ENCODE data around the gene PLCXD1. TPM values are rescaled to one million over a fixed set of nuclear protein-coding genes. Genes with fewer than 3 reads are reported as not detected.

Gene PLCXD1
- total and polyA plus RNA-seq, 2 experiments from 2014 or later, result 22.0 to 40.1 TPM

GRCh38 chrX:292900-293897, 12.0 kb downstream of the PLCXD1 start:
- no peaks in the 10 kb centered on the region for H3K9me2 ChIP-seq (replicated peaks; ENCODE audit: insufficient read depth)
- TF ChIP-seq, protein P1, sequence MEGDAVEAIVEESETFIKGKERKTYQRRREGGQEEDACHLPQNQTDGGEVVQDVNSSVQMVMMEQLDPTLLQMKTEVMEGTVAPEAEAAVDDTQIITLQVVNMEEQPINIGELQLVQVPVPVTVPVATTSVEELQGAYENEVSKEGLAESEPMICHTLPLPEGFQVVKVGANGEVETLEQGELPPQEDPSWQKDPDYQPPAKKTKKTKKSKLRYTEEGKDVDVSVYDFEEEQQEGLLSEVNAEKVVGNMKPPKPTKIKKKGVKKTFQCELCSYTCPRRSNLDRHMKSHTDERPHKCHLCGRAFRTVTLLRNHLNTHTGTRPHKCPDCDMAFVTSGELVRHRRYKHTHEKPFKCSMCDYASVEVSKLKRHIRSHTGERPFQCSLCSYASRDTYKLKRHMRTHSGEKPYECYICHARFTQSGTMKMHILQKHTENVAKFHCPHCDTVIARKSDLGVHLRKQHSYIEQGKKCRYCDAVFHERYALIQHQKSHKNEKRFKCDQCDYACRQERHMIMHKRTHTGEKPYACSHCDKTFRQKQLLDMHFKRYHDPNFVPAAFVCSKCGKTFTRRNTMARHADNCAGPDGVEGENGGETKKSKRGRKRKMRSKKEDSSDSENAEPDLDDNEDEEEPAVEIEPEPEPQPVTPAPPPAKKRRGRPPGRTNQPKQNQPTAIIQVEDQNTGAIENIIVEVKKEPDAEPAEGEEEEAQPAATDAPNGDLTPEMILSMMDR (IDR thresholded peaks at IDR 0.05; ENCODE audit: poor library complexity), result no peak
- TF ChIP-seq EZH2phosphoT487 (IDR thresholded peaks at IDR 0.05; ENCODE audit: low read depth, severe bottlenecking, unreplicated experiment) (no peak), EZH2 (IDR thresholded peaks at IDR 0.05; ENCODE audit: borderline replicate concordance) (no peak)
- no peak for DNase-seq (ENCODE audit: low spot score)
- no peaks in the 10 kb centered on the region for H3K9me3 ChIP-seq (ENCODE audit: low read depth)
- H3K79me2 ChIP-seq, result no peaks in the 10 kb centered on the region
- H3K4me3 ChIP-seq, result no peak overlapping the region
- no peaks in the 10 kb centered on the region for H3K36me3 ChIP-seq (replicated peaks; ENCODE audit: insufficient read depth, low read depth)
- no peak overlapping the region for H2AFZ ChIP-seq
- no peaks in the 10 kb centered on the region for H3K27me3 ChIP-seq
- no peaks in the 10 kb centered on the region for H3K4me1 ChIP-seq (ENCODE audit: insufficient read depth)
- H4K20me1 ChIP-seq (ENCODE audit: insufficient read depth, poor library complexity, severe bottlenecking), result no peaks in the 10 kb centered on the region
- 95% methylated on average over 46 of the region's 47 CpGs for whole genome bisulfite sequencing (ENCODE audit: low lambda C conversion rate, missing lambda C conversion rate)
- no peak overlapping the region for H3K4me2 ChIP-seq
- H3K27ac ChIP-seq, result no peak overlapping the region

GRCh38 chrX:295136-295535, 14.0 kb downstream of the PLCXD1 start:
- no peak overlapping the region for H3K4me3 ChIP-seq
- no peaks in the 10 kb centered on the region for H3K27me3 ChIP-seq
- no peak overlapping the region for H3K4me2 ChIP-seq
- H2AFZ ChIP-seq, result no peak overlapping the region
- H3K9me2 ChIP-seq (replicated peaks; ENCODE audit: insufficient read depth), result no peaks in the 10 kb centered on the region
- no peak for DNase-seq (ENCODE audit: low spot score)
- H3K79me2 ChIP-seq, result no peaks in the 10 kb centered on the region
- 96% methylated on average over 20 of the region's 21 CpGs for WGBS (ENCODE audit: low lambda C conversion rate, missing lambda C conversion rate)
- H3K4me1 ChIP-seq (ENCODE audit: insufficient read depth), result no peaks in the 10 kb centered on the region
- no peaks in the 10 kb centered on the region for H3K9me3 ChIP-seq (ENCODE audit: low read depth)
- H4K20me1 ChIP-seq (ENCODE audit: insufficient read depth, poor library complexity, severe bottlenecking), result no peaks in the 10 kb centered on the region
- TF ChIP-seq EZH2phosphoT487 (IDR thresholded peaks at IDR 0.05; ENCODE audit: low read depth, severe bottlenecking, unreplicated experiment) (no peak), EZH2 (IDR thresholded peaks at IDR 0.05; ENCODE audit: borderline replicate concordance) (no peak)
- TF ChIP-seq, protein P1 (IDR thresholded peaks at IDR 0.05; ENCODE audit: poor library complexity), result no peak
- no peaks in the 10 kb centered on the region for H3K36me3 ChIP-seq (replicated peaks; ENCODE audit: insufficient read depth, low read depth)
- no peak overlapping the region for H3K27ac ChIP-seq

DNA sequence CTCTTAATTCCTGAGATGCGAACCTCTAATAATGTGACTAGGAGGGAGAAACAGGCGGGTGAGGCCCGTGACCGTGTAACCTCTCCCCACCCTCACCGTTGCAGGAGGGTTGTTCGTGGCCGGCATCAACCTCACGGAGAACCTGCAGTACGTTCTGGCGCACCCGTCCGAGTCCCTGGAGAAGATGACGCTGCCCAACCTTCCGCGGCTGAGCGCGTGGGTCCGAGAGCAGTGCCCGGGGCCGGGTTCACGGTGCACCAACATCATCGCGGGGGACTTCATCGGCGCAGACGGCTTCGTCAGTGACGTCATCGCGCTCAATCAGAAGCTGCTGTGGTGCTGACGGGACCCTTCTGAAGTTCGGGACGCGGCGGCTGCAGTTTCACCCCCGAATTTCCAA, 17.8 kb downstream of the PLCXD1 start:
- no peak overlapping the region for H3K4me3 ChIP-seq
- TF ChIP-seq, protein P1 (IDR thresholded peaks at IDR 0.05; ENCODE audit: poor library complexity), result no peak
- TF ChIP-seq EZH2phosphoT487 (IDR thresholded peaks at IDR 0.05; ENCODE audit: low read depth, severe bottlenecking, unreplicated experiment), result no peak
- no peak for TF ChIP-seq EZH2 (IDR thresholded peaks at IDR 0.05; ENCODE audit: borderline replicate concordance)
- H3K27ac ChIP-seq, result no peak overlapping the region
- H3K79me2 ChIP-seq, result no peaks in the 10 kb centered on the region
- no peaks in the 10 kb centered on the region for H3K9me3 ChIP-seq (ENCODE audit: low read depth)
- no peak overlapping the region for H3K4me2 ChIP-seq
- no peaks in the 10 kb centered on the region for H3K9me2 ChIP-seq (replicated peaks; ENCODE audit: insufficient read depth)
- 98% methylated on average over 32 of the region's 36 CpGs for WGBS (ENCODE audit: low lambda C conversion rate, missing lambda C conversion rate)
- no peaks in the 10 kb centered on the region for H4K20me1 ChIP-seq (ENCODE audit: insufficient read depth, poor library complexity, severe bottlenecking)
- no peaks in the 10 kb centered on the region for H3K27me3 ChIP-seq
- no peak overlapping the region for H2AFZ ChIP-seq
- no peaks in the 10 kb centered on the region for H3K36me3 ChIP-seq (replicated peaks; ENCODE audit: insufficient read depth, low read depth)
- no peak for DNase-seq (ENCODE audit: low spot score)
- H3K4me1 ChIP-seq (ENCODE audit: insufficient read depth), result no peaks in the 10 kb centered on the region

Measured in hepatocyte (in vitro differentiated cells).